ENCODE measurements around the gene CD244.

The CD244 gene

DNA sequence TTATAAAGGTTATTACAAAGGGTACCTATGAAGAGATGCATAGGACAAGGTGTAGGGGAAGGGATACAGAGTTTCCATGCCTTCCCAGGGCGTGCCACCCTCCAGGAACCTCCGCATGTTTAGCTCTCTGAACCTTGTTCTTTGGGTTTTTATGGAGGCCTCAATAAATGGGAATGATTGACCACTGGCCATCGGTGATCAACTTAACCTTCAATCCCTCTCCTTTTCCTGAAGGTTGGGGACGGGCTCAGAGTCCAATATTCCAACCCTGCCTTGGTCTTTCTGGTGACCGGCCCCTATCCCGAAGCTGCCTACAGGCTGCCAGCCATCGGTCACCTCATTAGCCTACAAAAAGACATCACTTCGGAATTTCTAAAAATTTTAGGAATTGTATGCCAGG, 11.7 kb downstream of the CD244 start:
- DNase-seq (ENCODE audit: extremely low read depth in 1 of 2, low read depth in 1 of 2): no peak

DNA sequence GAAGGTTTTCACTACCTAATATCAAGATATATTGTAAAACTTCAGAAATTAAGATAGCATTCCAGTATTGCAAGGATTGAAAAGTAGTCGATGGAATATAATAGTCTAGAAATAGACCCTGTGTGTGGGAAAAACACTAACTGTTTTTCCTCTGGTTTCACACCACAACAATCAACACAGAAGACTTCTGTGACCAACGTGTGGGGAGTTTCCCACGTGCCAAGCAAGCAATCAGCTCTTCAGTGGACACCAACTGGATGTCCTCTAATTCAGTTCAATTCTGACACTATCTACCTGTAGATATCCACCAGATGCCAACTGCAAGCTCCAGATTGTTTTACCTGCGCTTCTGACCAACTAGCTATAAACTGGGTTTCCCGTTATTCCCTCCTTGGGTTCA, 12.1 kb downstream of the CD244 start:
- DNase-seq (ENCODE audit: extremely low read depth in 1 of 2, low read depth in 1 of 2): no peak

DNA sequence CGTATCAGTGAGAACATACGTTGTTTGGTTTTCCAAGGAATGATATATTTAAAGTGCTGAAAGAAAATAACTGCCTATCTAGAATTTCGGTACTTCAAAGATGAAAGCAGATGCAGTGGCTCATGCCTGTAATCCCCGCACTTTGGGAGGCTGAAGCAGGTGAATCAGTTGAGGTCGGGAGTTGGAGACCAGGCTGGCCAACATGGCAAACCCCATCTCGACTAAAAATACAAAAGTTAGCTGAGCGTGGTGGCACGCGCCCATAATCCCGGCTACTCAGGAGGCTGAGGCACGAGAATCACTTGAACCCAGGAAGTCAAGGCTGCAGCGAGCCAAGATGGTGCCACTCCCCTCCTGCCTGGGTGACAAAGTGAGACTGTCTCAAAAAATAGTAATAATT, 16.4 kb downstream of the CD244 start:
- DNase-seq (ENCODE audit: extremely low read depth in 1 of 2, low read depth in 1 of 2): no peak

DNA sequence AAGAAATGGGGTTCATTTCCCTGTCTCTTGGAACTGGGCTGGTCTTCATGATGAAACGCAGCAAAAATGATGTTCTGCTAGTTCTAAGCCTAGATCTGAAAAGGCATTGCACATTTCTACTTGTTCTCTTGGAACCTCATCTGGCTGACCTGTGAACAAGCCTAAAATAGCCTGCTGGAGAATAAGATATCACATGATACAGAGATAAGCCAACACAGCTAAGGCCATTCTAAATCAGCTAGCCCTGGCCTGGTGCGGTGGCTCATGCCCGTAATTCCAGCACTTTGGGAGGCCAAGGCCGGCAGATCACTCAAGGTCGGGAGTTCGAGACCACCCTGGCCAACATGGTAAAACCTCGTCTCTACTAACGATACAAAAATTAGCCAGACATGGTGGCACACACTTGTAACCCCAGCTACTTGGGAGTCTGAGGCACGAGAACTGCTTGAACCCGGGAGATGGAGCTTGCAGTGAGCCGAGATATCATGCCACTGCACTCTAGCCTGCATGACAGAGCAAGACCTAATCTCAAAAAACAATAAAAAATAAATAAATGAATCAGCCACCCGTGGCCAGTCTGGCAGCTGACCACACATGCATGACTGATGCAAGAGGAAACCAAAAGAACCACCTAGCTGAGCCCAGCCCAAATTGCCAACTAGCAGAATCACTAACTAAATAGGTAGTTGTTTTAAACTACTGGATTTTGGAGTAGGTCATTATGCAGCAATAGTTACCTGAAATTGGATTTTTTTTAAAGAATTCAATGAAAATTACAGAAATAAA, 18.0 kb downstream of the CD244 start:
- no peak for DNase-seq (ENCODE audit: extremely low read depth in 1 of 2, low read depth in 1 of 2)

DNA sequence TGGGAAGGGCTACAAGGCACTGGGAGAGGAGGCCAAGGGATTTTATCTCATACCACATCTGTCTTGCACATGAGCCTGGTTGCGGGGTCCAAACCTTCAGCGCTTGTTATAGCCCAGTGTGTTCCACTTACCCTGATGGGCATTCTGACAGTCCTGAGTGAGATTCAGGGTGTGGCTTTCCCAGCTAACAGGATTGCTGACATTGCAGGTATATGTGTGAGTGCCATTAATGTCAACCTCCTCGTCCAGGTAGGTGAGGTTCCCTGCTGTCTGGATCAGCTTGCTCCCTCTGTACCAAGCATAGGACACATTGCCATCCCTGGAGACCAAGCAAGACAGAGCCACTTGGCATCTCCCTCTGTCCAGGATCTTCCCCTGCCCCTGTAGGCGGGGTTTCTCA, 21.6 kb downstream of the CD244 start:
- DNase-seq (ENCODE audit: extremely low read depth in 1 of 2, low read depth in 1 of 2): no peak

DNA sequence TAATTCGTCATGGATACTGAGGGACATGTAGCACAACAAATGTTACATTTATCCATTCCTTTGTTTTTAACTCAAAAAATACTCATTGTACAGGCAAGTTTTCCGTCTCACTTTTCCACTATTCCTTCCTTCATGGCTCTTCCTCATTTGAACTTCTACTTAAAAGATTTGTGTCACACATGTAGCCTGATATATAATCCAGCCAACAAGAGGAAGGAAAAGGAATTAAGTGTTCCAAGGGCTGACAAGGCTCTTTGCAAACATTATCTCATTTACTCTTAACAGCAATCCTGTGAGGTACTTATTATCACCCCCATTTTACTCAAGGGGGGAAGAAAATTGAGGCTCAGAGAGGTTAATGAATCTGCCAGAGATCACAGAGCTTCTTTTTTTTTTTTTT, 22.9 kb downstream of the CD244 start:
- no peak for DNase-seq (ENCODE audit: extremely low read depth in 1 of 2, low read depth in 1 of 2)

DNA sequence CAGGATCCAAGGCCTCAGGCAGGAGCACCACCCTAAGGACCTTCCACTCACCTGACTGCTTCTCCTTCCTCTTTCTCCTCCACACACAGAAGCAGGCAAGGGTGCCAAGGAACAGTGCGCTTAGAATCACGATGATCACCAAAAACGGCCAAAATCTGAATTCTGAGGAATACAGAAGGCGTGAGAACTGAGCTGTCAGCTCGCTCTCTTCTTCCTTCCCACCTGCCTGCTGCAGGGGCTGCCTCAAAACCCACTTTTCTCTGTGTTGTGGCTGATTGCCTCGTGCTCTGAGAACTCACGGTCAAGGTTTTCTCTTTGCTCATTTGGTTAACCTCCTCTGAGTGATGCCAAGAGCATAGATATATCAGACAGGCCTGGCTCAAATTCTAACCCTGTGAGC, 23.8 kb downstream of the CD244 start:
- DNase-seq (ENCODE audit: extremely low read depth in 1 of 2, low read depth in 1 of 2): no peak

DNA sequence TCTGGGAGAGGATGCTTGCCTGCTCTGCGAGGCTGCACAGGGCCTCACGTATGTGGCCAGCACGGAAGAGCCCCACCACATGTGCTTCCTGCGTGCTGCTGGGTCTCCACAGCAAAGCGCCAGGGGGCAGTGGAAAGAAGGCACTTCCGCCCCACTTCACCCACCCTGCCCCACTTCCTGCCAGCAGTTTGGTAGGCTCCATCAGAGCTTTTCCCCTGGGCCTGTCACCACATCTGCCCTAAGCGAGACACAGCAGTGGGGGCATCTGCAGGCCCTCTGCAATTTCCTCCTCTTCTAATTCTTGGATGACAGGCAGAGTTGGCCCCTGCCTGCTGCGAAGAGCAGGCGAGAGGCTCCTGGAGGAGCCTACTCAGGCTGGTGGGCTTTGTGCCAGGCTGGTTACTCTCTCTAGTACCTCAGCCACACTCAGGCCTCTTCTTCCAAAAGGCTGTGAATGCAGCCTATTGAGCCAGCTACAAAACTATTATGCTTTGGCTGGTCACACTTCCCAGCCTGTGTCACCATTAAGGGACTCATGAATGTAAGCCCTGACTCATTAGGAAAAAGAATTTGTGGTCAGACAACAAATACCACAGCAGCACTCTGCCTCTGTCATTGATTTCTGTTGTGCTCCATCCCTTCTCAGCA, 25.0 kb downstream of the CD244 start:
- peak; percentile 65 to 66 for DNase-seq (ENCODE audit: extremely low read depth in 1 of 2, low read depth in 1 of 2)

DNA sequence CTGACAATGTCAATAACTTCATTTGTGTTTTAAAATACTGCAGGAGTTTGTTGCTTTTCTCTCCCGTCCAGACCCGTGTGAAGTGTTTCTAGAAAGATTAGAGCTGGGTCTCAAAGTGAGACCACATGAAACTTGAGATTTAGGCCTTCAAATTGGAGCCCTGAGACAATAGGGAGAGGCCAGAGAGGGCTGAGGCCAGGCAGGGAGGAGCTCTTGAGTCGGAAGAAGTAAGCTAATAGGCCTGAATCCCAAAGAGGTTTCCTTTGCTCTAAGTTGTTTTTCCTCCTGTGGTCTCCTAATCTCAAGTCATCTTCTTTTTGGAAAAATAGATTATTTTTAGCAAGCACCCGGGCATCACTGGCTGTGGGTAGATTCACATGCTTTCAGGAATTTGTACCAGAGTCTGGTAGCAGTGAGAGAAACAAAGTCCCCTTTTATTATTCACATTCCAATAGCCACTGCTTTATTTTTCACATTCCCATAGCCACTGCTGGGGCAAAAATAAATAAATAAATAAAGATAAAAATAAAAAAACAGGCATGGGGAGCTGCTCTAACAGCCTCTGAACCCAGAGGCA, 25.6 kb downstream of the CD244 start:
- DNase-seq (ENCODE audit: extremely low read depth in 1 of 2, low read depth in 1 of 2): no peak

DNA sequence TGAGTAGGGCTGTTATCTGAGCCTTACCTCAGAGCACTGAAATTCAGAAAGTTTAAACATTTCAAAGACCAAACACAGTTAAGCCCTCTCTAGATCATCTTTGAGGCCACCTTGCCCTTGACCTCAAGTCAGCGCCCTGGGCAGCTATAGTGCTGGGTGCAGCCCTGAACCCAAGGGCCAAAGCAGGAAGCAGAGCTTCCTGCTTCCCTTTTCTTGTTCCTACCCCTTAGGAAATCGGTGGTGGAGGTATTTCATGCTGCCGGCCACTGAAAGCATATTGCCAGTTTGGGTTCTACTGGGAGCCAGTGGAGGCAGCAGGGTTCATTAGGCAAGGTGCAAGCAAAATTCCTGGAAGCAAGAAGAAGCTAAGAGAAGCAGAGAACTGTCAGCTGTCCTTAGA, 26.1 kb downstream of the CD244 start:
- no peak for DNase-seq (ENCODE audit: extremely low read depth in 1 of 2, low read depth in 1 of 2)

DNA sequence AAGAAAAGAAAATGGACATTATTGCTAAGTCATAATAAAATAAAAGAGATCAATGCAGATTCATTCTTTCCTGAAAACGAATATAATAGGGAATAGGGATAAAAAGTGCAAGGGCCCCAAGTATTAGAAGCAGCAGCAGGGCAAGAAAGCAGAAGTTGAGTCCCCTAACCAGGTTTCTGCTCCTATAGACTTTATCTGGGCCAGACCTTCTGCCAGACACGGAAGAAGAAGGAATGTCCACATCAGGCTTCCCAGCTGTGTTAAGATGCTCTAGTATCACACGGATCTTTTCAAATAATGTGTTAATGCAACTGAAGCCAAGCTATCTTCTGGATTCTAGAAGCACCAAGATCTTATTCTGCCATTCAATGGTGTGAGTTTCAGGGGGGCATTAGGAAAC, 26.9 kb downstream of the CD244 start:
- DNase-seq (ENCODE audit: extremely low read depth in 1 of 2, low read depth in 1 of 2): no peak

DNA sequence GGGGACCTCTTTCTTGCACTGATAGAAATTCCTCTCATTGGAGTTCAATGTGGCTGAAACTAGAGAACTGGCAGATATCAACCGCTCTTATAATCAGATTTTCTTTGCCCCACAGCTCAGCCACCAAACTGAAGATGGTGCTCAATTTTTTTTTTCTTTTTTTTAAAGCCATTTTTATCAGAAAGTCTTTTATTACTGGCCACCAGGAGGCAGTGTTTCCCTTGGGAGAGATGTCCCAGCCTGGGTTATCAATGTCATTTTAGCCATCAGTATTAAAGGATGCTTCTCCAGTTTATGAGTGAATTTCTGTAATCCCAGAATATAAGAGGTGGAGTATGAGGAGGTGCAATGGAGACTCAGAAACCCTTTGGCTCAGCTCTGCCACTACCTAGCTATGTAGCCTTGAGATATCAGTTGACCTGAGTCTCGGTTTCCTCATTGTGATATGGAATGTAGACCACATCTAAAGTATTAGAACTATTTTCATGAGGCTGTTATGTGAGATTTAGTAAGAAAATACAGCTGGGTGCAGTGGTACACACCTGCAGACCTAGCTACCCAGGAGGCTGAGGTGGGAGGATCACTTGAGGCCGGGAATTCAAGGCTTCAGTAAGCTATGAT, 27.6 kb downstream of the CD244 start:
- peak in 1 of 2 donors; percentile 20 for DNase-seq (ENCODE audit: extremely low read depth in 1 of 2, low read depth in 1 of 2)

DNA sequence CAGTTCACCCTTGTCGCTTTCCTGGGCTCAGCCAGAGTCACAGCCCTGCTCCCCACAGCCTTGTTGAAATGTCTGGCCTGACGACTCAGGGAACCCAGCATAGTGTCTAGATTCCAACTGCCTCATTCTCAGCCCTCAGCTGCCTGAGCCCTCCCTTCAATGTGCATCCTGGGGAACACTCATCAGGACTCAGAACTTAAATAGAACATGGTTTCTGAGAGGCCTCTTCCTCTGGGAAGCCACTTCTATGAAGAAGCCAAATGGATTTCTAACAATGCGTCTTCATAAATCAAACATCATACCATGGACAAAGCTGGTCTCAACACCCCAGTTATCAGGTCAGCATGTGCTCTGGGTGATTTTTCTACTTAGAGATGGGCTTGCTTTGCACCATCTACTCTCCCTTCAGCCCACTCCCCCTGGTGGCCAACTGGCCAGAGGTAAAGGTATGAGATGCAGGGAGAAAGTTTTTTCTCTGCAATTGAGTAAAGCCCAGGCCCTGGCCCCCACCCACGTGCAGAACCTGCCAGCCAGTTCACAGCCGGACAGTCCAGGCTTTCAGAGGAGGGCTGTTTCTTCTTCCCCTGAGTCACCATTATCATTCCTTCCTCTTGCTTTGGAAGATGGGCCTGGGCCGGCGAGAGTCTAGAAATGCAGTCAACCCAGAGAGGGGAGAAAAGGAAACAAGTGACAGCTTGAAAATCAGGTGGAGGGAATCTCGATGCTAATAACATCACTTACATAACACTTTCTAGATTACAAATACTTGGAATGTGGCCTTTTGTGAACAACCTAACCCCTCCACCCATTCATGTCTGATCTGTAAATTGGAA, 32.1 kb downstream of the CD244 start:
- DNase-seq (ENCODE audit: extremely low read depth in 1 of 2, low read depth in 1 of 2): peak; percentile 45 to 72

DNA sequence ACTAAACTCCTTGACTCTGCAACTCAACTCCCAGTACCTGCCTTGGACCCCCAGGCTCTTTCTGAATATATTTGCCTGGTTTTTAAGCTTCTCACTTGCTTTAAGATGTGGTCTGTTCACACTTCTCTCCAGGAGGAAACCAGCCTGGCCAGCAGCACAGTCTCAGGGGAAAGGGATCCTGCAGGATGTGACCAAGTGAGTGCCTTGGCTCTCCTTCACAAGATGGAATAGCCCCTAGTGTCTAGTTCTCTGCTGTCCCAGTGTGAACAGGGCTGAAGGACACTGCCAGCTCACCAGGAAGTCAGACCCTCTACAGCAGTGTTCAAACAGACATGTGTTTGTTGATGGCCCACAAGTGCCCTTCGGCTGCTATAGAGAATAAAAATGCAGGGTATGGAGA, 32.9 kb downstream of the CD244 start:
- DNase-seq (ENCODE audit: extremely low read depth in 1 of 2, low read depth in 1 of 2): no peak

DNA sequence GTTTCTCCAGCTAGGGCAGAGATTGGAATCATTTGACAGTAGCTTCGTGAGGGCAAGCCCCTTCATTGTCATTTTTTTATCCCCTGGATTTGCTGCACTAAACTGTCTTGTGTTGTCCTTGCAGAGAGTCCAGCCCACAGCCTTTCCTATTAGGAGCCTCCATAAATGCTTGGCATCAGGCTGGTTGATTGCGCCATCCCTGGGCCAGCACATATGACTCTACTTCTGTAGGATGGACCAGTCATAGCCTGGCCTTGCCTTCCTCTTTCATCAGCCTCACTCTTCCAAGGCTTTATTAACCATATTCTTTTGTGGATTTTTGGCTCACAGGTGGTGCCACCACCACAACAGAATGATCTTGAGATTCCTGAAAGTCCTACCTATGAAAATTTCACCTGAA, 35.3 kb downstream of the CD244 start:
- DNase-seq (ENCODE audit: extremely low read depth in 1 of 2, low read depth in 1 of 2): no peak

DNA sequence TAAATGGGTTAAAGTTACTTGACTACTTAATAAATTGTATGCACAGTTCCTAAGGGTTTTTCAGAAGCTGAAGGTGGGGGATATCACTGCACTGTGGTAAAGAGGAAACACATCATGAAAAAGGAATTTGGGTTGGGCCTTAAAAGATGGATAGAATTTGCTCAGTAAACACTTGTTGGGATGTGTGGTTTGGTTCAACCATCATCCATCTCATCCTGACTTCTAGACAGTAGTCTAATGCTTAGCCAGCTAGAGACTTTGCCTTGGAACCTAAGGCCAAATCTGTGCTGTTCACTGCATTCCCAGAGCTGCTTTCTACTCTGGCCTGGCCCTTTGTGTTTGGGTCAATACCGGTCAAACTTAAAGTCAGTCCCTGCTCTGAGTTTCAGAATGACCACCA, 36.1 kb downstream of the CD244 start:
- no peak for DNase-seq (ENCODE audit: extremely low read depth in 1 of 2, low read depth in 1 of 2)

DNA sequence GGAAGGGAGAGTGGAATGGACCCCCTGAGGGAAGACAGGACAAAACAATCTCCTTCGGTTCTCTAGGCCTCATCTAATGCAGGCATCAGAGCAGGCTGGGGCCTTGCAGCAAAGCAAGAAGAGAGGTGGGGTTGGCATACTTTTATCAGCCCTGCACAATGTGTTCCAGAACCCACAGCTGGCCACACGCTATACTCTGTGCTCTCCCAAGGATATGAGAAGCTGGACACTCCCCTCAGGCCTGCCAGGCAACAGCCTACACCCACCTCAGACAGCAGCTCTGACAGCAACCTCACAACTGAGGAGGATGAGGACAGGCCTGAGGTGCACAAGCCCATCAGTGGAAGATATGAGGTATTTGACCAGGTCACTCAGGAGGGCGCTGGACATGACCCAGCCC, 39.4 kb downstream of the CD244 start:
- no peak for DNase-seq (ENCODE audit: extremely low read depth in 1 of 2, low read depth in 1 of 2)

DNA sequence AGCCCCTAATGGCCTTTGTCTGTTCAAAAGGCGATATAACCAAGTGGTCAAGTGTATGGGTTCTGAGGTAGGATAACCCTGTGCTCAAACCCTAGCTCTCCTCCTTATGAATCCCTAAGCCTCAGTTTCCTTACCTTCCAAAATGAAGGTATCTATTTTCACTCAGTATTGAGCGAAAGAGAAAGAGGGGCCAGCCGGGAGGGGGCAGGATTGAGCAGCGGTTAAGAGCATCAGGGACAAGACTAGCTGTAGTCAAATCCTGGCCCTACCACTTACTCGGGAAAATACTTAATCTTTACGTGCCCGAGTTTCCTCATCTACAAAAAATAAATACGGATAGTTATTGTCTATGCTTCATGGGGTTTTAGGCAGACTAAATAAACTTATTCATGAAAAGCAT, 41.1 kb downstream of the CD244 start:
- DNase-seq (ENCODE audit: extremely low read depth in 1 of 2, low read depth in 1 of 2): no peak

DNA sequence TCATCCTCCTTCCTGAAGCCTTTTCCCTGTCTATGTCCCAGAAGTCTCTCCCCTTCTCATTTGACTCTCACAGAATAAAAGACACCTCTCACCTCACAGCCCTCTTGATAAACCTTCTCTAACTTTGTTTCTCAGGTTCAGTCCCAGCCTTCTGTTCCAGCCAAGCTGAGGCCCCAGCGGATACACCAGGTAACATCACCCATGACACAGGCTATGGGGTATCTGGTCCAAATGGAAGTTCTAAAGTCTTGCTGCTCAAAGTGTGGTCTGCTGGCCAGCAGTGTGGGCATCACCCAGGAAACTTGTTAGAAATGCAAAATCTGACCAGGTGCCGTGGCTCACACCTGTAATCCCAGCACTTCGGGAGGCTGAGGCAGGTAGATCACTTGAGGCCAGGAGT, 43.5 kb downstream of the CD244 start:
- DNase-seq (ENCODE audit: extremely low read depth in 1 of 2, low read depth in 1 of 2): no peak

DNA sequence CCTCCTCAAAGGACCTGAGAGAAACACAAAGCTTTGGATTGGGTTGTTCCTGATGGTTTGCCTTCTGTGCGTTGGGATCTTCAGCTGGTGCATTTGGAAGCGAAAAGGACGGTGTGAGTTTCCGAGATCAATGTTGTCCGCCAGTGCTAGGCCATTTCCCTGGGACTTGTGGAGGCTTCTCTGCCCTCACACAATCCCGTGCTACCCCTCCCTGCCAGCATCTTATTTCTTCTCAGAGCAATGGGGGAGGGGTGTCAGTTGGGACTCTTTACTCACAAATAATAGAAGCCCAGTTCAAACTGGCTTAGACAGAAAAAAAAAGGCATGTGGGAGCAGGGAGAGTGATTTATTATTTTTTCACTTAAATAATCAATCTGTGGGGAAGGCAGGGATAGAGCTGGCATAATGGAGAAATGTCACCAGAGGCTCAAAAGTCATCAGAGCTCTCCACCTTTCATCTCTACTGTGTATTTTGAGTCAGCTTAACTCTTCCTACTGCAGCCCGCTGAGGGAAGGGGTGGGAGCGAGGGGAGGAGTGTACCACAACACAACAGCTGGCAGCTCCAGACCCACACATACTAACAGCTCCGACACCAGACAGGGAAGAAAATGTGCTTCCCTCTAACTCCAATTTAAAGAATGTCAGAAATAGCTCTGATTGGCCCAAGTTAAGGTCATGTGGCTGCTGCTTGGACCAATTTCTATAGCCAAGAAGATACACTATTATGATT, 44.3 kb downstream of the CD244 start:
- no peak for DNase-seq (ENCODE audit: extremely low read depth in 1 of 2, low read depth in 1 of 2)
